ENCODE data around the gene ERC1.

Gene ERC1

DNA sequence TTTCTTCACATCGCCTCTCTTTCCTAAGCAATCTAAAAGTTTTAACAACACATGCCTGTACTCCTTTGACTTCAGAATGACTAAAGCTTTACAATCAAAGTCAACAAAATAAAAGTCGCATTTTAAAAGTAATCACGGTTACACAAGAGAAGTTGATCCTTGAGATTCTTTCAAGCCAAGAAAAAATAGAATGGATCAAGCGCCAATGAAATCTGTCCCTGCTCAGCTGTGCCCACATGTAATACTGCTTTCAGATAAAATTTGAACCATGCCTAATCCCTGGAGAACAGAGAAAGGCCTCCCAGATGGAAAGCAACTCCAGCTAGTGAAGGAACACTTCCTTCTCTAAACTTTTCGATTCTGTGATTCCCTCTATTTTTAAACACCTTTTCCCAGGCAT lies 490.3 kb downstream of the ERC1 start:
- Histone ChIP-seq H3K79me2 (ENCODE audit: insufficient read depth, low read depth) (no peaks in the 10 kb centered on the region), H3K4me2 (no peak overlapping the region), H3K27me3 (ENCODE audit: insufficient read depth, low read depth) (no peaks in the 10 kb centered on the region), H3K27ac (no peak overlapping the region), H2AFZ (ENCODE audit: low read depth) (no peak overlapping the region), H4K20me1 (ENCODE audit: insufficient read depth) (no peaks in the 10 kb centered on the region), H3K4me1 (ENCODE audit: low read depth, poor library complexity, severe bottlenecking) (no peaks in the 10 kb centered on the region), H3K4me3 (IDR thresholded peaks at IDR 0.05; ENCODE audit: insufficient read depth, low read depth, low read length) (no peak overlapping the region), H3K9ac (no peak overlapping the region), H3K36me3 (ENCODE audit: insufficient read depth) (no peaks in the 10 kb centered on the region)
- TF ChIP-seq, protein P1, sequence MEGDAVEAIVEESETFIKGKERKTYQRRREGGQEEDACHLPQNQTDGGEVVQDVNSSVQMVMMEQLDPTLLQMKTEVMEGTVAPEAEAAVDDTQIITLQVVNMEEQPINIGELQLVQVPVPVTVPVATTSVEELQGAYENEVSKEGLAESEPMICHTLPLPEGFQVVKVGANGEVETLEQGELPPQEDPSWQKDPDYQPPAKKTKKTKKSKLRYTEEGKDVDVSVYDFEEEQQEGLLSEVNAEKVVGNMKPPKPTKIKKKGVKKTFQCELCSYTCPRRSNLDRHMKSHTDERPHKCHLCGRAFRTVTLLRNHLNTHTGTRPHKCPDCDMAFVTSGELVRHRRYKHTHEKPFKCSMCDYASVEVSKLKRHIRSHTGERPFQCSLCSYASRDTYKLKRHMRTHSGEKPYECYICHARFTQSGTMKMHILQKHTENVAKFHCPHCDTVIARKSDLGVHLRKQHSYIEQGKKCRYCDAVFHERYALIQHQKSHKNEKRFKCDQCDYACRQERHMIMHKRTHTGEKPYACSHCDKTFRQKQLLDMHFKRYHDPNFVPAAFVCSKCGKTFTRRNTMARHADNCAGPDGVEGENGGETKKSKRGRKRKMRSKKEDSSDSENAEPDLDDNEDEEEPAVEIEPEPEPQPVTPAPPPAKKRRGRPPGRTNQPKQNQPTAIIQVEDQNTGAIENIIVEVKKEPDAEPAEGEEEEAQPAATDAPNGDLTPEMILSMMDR (conservative IDR thresholded peaks at IDR 0.05; ENCODE audit: low read depth, low read length) = no peak

DNA sequence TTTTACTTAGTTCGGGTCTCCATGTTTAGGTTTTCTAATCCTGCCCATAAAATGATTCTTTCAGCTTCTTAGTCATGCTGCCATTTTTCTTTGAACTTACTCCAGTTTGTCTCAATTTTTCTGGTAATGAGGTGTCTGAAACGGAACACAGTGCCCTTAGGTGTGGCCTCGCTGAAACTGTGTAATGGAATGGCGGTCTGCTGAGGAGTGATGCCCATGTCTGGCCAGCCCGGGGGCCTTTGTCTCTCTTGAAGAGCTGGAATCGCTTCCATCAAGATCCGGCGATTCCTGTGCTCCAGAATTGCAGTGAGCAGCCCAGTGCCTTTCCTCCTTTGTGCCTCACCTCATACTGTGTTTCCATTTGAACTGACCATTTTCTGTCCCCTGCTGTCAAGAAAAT lies 490.9 kb downstream of the ERC1 start:
- Histone ChIP-seq H4K20me1 (ENCODE audit: insufficient read depth) (no peaks in the 10 kb centered on the region), H3K27ac (no peak overlapping the region), H3K27me3 (ENCODE audit: insufficient read depth, low read depth) (no peaks in the 10 kb centered on the region), H3K4me1 (ENCODE audit: low read depth, poor library complexity, severe bottlenecking) (no peaks in the 10 kb centered on the region), H3K4me2 (no peak overlapping the region), H3K79me2 (ENCODE audit: insufficient read depth, low read depth) (no peaks in the 10 kb centered on the region), H3K4me3 (IDR thresholded peaks at IDR 0.05; ENCODE audit: insufficient read depth, low read depth, low read length) (no peak overlapping the region), H2AFZ (ENCODE audit: low read depth) (no peak overlapping the region), H3K36me3 (ENCODE audit: insufficient read depth) (no peaks in the 10 kb centered on the region), H3K9ac (no peak overlapping the region)
- TF ChIP-seq, protein P1 (conservative IDR thresholded peaks at IDR 0.05; ENCODE audit: low read depth, low read length) = no peak

DNA sequence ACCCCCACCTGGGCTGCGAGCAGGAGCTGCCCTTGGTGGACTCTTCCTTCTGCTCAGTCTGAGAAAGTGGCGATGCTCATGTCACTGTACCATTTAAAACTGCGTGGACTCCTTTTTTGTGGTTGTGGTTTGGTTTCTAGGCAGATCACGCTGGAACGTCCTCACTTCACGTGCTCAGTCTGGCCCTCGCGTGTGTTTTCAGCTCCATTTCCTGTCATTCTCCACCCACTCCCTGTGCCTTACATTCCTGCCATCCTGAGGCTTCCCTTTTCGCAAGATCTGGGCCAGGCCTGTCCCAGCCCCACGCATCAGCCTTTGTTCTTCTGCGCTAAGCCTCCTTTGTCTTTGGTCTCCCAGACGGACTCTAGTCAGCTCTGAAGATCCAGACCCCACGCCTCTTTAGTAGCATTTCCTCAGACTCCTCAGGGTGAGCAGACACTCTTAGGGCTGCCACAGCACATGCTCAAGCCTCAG lies 497.9 kb downstream of the ERC1 start:
- no peaks in the 10 kb centered on the region for H3K36me3 ChIP-seq (ENCODE audit: insufficient read depth)
- TF ChIP-seq, protein P1 (conservative IDR thresholded peaks at IDR 0.05; ENCODE audit: low read depth, low read length) = no peak
- H3K27me3 ChIP-seq (ENCODE audit: insufficient read depth, low read depth) = no peaks in the 10 kb centered on the region
- no peak overlapping the region for H2AFZ ChIP-seq (ENCODE audit: low read depth)
- no peak overlapping the region for H3K9ac ChIP-seq
- H3K79me2 ChIP-seq (ENCODE audit: insufficient read depth, low read depth) = no peaks in the 10 kb centered on the region
- no peaks in the 10 kb centered on the region for H4K20me1 ChIP-seq (ENCODE audit: insufficient read depth)
- no peak overlapping the region for H3K4me3 ChIP-seq (IDR thresholded peaks at IDR 0.05; ENCODE audit: insufficient read depth, low read depth, low read length)
- H3K27ac ChIP-seq = no peak overlapping the region
- no peak overlapping the region for H3K4me2 ChIP-seq
- H3K4me1 ChIP-seq (ENCODE audit: low read depth, poor library complexity, severe bottlenecking) = no peaks in the 10 kb centered on the region

DNA sequence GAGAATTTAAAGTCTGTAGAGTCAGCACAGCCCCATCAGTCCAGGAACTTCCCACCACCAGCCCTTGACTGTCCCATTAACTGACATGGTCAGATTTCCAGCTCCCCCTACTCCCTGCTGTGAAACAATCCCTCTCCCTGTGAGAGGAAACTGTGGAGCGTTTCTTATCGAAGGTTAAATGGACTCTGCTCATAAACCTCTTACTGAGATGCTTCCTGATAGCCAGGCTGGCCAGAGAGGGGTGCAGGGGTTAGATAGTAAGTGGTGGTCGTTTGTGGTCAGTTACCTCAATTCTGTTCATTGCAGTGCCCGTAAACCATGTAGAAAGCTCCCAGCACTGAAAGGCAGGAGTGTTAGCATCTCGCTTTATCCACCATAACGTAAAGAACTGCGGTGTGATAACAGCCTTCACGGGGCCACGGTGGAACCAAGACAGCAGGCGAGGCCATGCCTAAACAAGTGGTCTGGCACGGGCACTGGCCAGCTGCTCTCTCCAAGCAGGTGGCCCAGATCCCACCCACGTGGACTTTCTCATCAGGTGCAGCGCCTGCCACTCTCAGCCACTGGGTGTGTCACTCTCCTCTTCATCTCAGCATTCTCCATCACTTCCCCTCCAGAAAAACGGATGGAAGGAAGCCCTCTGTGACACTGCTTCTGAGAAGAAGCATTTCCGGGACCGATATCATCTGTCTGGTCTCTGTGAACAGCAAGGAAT lies 501.1 kb downstream of the ERC1 start:
- Histone ChIP-seq H3K4me2 (no peak overlapping the region), H3K9ac (no peak overlapping the region), H3K4me1 (ENCODE audit: low read depth, poor library complexity, severe bottlenecking) (no peaks in the 10 kb centered on the region), H3K79me2 (ENCODE audit: insufficient read depth, low read depth) (no peaks in the 10 kb centered on the region), H3K36me3 (ENCODE audit: insufficient read depth) (no peaks in the 10 kb centered on the region), H3K4me3 (IDR thresholded peaks at IDR 0.05; ENCODE audit: insufficient read depth, low read depth, low read length) (no peak overlapping the region), H2AFZ (ENCODE audit: low read depth) (no peak overlapping the region), H4K20me1 (ENCODE audit: insufficient read depth) (no peaks in the 10 kb centered on the region), H3K27me3 (ENCODE audit: insufficient read depth, low read depth) (no peaks in the 10 kb centered on the region), H3K27ac (no peak overlapping the region)
- TF ChIP-seq, protein P1 (conservative IDR thresholded peaks at IDR 0.05; ENCODE audit: low read depth, low read length) = no peak
